ENCODE results near the gene AGAP1.

DNA sequence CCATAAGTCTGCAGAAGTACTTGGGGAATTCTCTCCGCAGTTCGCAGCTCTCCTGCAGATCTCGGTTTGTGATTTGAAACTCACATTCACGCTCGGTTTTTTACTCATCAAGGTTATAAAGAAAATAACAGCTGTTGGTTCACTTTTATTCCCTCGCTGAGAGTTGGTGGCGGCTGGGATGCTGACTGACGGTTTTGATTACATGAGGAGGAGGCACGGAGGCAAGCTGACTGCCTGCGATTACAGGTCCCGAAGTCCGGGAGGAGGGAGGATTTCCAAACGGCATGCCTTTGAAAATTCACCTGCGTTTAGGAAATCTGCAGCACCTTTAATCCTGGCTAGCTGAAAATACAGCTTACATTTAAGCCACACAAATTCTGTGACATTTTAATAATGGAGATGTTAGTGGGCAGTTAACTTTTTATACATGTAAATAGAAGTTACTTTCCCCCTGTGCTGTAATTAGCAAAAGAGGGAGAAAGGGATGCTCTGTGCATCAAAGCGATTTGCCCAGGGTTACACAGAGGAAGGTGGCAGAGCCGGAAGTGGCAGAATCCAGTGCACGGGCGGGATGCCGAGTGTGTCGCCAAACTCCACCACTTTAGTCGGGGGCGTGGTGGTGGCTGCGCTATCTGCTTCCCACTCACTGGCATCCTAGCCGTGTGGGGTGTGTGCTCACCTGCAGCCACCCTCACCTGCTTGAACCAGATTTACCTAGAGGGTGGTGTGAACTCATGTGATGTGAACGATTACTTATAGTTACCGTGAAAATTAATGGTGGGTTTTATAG, 14.7 kb downstream of the AGAP1 start:
- TF ChIP-seq POLR2A (IDR thresholded peaks at IDR 0.05): no peak
- no peak for TF ChIP-seq CTCF (IDR thresholded peaks at IDR 0.05)
